ENCODE measurements around the gene REEP2.
"Not testable (repeated sequence)": the region's sequence is repeated elsewhere in the genome, so short reads cannot be mapped to it uniquely, and the experiment has no call there.

REEP2 gene

GRCh38 chr5:138465261-138466124 lies 26.6 kb downstream of the REEP2 start, which contains the start of gene EGR1:
Gene EGR1, plus strand, starts transcription at chr5:138465479. Its CDS starts 283 bp downstream, at chr5:138465762.
- peak; percentile 85 to 93 for DNase-seq (ENCODE audit: extremely low read depth in 1 of 2, low read depth in 1 of 2)

DNA sequence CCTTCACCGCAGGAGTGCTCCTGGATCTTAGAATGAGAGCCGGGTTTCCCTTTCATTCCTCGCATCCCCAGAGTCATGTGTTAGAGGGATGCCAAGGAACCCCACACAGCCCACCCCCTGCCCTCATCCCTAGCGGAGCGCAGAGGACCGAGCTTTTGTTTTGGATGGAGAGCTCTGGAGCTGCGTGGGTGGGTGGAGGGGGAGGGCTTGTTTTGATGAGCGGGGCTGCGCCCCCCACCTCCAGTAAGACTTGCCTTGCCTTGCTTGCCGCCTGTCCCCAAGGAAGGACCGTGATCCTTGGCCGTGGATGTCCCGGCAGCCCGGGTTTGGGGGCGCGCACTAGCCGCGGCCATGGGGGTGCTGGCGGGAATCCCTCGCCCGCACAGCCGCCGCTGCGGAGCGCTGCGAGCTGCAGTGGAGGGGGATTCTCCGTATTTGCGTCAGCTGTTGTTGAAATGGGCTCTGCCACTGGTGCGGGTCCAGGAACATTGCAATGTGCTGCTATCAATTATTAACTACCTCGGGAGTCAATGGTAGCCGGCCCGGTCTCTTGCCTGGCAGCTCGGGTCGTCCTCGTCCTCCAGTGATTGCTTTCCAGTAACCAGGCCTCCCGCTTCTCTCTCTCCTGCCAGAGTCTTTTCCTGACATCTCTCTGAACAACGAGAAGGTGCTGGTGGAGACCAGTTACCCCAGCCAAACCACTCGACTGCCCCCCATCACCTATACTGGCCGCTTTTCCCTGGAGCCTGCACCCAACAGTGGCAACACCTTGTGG lies 27.5 kb downstream of the REEP2 start:
- DNase-seq (ENCODE audit: extremely low read depth in 1 of 2, low read depth in 1 of 2): no peak

DNA sequence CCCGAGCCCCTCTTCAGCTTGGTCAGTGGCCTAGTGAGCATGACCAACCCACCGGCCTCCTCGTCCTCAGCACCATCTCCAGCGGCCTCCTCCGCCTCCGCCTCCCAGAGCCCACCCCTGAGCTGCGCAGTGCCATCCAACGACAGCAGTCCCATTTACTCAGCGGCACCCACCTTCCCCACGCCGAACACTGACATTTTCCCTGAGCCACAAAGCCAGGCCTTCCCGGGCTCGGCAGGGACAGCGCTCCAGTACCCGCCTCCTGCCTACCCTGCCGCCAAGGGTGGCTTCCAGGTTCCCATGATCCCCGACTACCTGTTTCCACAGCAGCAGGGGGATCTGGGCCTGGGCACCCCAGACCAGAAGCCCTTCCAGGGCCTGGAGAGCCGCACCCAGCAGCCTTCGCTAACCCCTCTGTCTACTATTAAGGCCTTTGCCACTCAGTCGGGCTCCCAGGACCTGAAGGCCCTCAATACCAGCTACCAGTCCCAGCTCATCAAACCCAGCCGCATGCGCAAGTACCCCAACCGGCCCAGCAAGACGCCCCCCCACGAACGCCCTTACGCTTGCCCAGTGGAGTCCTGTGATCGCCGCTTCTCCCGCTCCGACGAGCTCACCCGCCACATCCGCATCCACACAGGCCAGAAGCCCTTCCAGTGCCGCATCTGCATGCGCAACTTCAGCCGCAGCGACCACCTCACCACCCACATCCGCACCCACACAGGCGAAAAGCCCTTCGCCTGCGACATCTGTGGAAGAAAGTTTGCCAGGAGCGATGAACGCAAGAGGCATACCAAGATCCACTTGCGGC lies 28.2 kb downstream of the REEP2 start:
- no peak for DNase-seq (ENCODE audit: extremely low read depth in 1 of 2, low read depth in 1 of 2)

DNA sequence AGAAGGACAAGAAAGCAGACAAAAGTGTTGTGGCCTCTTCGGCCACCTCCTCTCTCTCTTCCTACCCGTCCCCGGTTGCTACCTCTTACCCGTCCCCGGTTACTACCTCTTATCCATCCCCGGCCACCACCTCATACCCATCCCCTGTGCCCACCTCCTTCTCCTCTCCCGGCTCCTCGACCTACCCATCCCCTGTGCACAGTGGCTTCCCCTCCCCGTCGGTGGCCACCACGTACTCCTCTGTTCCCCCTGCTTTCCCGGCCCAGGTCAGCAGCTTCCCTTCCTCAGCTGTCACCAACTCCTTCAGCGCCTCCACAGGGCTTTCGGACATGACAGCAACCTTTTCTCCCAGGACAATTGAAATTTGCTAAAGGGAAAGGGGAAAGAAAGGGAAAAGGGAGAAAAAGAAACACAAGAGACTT lies 28.9 kb downstream of the REEP2 start:
- no peak for DNase-seq (ENCODE audit: extremely low read depth in 1 of 2, low read depth in 1 of 2)

- no peak for DNase-seq (ENCODE audit: extremely low read depth in 1 of 2, low read depth in 1 of 2)
These were observed 29.5 kb downstream of the REEP2 start for GRCh38 chr5:138468133-138468965.

DNA sequence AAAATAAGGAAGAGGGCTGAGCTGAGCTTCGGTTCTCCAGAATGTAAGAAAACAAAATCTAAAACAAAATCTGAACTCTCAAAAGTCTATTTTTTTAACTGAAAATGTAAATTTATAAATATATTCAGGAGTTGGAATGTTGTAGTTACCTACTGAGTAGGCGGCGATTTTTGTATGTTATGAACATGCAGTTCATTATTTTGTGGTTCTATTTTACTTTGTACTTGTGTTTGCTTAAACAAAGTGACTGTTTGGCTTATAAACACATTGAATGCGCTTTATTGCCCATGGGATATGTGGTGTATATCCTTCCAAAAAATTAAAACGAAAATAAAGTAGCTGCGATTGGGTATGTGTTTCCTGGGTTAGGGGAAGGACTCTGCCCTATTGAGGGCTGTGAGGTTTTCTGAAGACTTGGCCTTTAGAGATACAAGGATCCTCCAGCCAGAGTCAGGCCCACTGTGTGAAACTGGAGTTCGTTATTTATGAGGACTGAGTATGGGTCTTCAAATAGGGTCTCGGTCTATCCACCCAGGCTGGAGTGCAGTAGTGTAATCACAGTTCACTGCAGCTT lies 30.2 kb downstream of the REEP2 start:
- no peak for DNase-seq (ENCODE audit: extremely low read depth in 1 of 2, low read depth in 1 of 2)

DNA sequence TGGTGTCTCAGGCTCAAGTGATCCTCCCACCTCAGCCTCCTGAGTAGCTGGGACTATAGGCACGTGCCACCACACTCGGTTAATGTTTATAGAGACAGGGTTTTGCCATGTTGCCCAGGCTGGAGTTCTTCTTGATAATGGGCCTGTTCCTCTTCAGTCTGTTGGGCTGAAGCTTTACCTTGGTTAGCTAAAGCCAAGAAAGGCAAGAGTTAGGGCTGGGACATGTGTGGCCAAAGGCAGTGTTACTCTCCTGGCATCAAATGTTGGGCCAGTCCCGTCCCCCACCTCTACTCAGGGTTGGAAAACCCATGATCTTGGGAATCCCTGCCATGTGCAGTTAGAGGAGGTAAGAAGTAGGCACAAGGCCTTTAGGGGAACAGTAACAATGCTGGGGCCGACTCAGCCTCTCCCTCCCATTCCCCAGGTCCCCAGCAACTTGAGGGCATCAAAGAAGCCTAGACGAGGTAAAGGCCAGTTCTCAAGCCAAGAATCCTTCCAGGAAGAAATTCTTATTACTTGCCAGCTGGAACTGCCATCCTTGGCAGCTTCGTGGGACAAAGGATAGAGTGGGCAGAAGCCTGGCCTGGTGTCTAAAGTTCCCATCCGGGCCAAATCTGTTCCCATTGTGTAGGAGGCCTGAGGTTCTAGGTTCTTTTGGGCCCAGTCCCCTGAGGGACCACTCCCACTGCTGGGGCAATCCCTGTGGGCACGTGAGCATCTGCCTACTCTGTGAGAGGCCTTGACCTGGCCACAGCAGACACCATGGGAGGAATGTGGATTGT lies 30.9 kb downstream of the REEP2 start:
- DNase-seq (ENCODE audit: extremely low read depth in 1 of 2, low read depth in 1 of 2): peak in 1 of 2 donors; percentile 22

DNA sequence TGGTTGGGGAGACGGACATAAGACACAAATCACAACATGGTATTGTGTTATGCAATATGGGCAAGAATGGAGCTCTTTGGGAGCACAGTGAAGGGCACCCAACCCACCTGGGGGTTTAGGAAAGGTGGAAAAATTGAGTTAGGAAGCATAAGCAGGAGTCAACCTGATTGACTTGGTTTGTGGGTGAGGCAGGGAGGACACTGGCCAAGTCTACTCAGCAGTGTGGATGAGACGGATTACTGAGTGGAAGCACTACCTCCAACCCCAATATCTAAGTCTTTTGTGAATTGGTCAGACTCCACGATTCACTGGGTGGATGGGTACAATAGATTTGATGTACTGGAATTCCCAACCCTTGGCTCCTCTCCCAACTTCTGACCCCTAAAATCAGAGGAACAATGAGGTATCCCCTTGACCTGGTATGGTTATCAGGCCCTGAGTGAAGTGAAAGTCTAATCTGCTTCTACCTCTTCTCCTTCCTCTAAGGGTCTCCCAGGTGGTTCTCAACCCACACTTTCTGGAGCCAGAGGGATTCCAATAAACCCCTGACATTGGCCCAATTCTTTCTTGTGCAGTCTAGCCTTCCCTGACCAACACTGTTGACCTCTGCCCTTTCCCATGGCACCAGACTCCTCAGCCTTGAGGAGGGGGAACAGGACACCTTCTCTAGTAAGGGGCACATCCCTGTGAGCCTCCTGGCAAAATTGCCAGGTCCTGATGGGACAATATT lies 31.6 kb downstream of the REEP2 start:
- DNase-seq (ENCODE audit: extremely low read depth in 1 of 2, low read depth in 1 of 2): no peak

GRCh38 chr5:138471052-138471361 lies 32.1 kb downstream of the REEP2 start:
- no peak for DNase-seq (ENCODE audit: extremely low read depth in 1 of 2, low read depth in 1 of 2)

GRCh38 chr5:138472353-138472752 lies 33.5 kb downstream of the REEP2 start:
- DNase-seq (ENCODE audit: extremely low read depth in 1 of 2, low read depth in 1 of 2): no peak

GRCh38 chr5:138473151-138473550 lies 34.3 kb downstream of the REEP2 start:
- DNase-seq (ENCODE audit: extremely low read depth in 1 of 2, low read depth in 1 of 2): not testable (repeated sequence)

GRCh38 chr5:138476918-138477317 lies 38.1 kb downstream of the REEP2 start:
- no peak for DNase-seq (ENCODE audit: extremely low read depth in 1 of 2, low read depth in 1 of 2)

DNA sequence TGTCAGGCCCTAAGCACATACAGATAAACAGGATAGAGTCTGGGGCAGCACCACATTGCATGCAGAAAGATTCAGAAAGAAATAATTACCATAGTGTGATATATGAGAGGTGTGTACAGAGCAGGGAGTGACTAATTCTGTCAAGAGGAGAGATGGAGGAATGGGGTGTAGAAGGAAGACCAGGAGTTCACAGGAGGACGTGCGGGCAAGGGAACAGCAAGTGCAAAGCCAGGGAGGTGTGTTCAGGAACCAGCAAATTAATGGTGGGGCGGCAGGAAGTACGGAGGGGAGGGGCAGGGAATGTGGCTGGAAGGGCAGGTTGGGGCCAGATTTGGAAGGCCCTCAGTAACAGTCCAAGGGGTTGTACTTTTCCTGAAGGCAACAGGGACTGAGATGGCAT lies 43.8 kb downstream of the REEP2 start:
- DNase-seq (ENCODE audit: extremely low read depth in 1 of 2, low read depth in 1 of 2): no peak

DNA sequence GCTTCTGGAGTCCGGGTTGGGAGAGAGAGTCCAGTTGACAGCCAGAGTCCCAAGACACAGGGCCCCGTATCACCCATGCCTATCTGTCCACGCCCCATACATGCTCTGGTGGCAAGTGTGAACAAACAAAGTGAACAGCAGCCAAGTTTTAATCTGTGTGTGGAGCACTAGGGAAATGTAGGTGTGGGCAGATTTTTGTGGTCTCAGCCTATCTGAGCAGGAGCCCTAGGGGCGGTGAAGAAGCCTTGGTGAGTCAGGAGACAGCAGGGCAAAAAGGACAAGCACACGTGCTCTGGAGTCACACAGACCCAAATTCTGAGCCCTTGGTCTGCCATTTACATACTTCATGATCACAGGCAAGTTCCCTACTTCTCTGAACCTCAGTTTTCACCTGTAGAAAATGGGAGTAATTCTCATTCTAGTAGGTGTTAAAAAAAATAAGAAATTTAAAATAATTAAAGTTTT lies 49.7 kb downstream of the REEP2 start:
- no peak for DNase-seq (ENCODE audit: extremely low read depth in 1 of 2, low read depth in 1 of 2)

DNA sequence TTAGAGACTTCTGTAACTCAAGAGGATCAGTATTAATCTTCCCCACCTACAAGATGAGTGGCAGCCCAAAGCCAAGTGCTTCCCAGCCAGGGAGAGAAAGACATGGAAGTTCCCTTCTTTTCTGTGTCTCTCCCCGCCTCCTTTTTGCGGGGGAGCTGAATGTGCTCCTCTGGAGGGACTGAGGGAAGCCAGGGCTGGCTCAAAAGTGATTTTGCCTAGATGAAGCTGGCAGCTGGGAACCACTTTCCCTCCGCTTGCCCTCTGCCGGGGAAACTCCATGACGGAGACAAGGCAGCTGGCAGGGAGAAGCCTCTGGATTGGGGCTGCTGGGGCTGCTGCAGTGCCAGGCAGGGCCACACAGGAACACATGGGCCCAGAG lies 50.8 kb downstream of the REEP2 start:
- DNase-seq (ENCODE audit: extremely low read depth in 1 of 2, low read depth in 1 of 2): no peak

- DNase-seq (ENCODE audit: extremely low read depth in 1 of 2, low read depth in 1 of 2): no peak
These were observed 51.9 kb downstream of the REEP2 start for GRCh38 chr5:138490648-138491283.

DNA sequence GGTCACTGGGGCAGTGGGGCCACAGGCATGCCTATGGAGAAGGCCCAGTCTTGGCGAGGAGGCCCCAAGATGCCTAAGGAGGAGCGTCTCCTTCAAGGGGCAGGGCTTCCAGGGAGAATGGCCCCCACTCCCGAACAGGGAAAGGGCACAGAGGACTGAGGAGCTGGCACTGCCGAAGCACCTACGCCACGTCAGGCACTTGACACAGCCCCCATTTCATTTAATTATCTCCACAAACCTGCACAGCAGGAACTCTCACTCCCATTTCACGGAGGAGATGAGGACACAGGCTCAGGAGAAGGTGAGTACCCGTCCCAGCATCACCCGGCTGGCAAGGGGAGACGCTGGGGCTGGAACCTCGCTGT lies 52.4 kb downstream of the REEP2 start:
- no peak for DNase-seq (ENCODE audit: extremely low read depth in 1 of 2, low read depth in 1 of 2)
